Right lobe of liver (tissue), 6 donors: Measurements from ENCODE around the gene HEATR5B. TPM values are rescaled to one million over a fixed set of nuclear protein-coding genes. Genes with fewer than 3 reads are reported as not detected.
A peak's percentile ranks its signal among the peaks of the same experiment; 100 is the strongest.

Experiments
- ATAC-seq, 4 donors: fragments of 200-7000 bp; cut with Tn5 transposase; one replicate each; pipeline ENCODE4 v1.9.1; 2020; ENCODE audit warnings: mild to moderate bottlenecking in 4 of 4, moderate library complexity in 4 of 4
- DNase-seq, 3 donors: peaks; one replicate each; pipeline ENCODE4 v3.0.0-alpha.2; 2020
- H3K27ac ChIP-seq, 3 donors: fragments of 200-600 bp; one replicate each; pipeline ENCODE4 v1.8.0; 2022
- H3K27me3 ChIP-seq, 2 donors: fragments of 200-600 bp; one replicate each; pipeline ENCODE4 v1.8.0; 2022
- H3K36me3 ChIP-seq, 4 donors: fragments of 200-600 bp; sonication (generic) in 1 of 4; one replicate each; pipeline versions ENCODE4 v1.5.1 to v1.8.0; 2017 to 2022; ENCODE audit warnings: control low read depth in 1 of 4
- H3K4me1 ChIP-seq, 4 donors: fragments of 200-600 bp; sonication (generic) in 1 of 4; one replicate each; pipeline versions ENCODE4 v1.5.1 to v1.8.0; 2017 to 2022; ENCODE audit warnings: control low read depth in 1 of 4
- H3K4me3 ChIP-seq, 3 donors: fragments of 200-600 bp; one replicate each; pipeline ENCODE4 v1.8.0; 2022
- H3K9me3 ChIP-seq, 4 donors: fragments of 200-600 bp; sonication (generic) in 1 of 4; one replicate each; pipeline versions ENCODE4 v1.5.1 to v1.8.0; 2017 to 2022; ENCODE audit warnings: control low read depth in 1 of 4
- POLR2A ChIP-seq: fragments of 450-650 bp; IDR thresholded peaks from one replicate; pipeline ENCODE4 v1.6.1; 2017; ENCODE audit warnings: antibody characterized with exemption, mild to moderate bottlenecking
- WGBS: methylation state at CpG from one replicate; pipeline ENCODE4 v1.1.6; 2018; ENCODE audit warnings: low coverage, low lambda C conversion rate; ENCODE audit not compliant: insufficient coverage; ENCODE audit errors: missing lambda C conversion rate; 5-methylcytosine and 5-hydroxymethylcytosine counted together
- intact Hi-C, 2 donors: fragments of 100-400 bp; cut with DNase I; formaldehyde crosslinking; loops; one replicate each; pipeline versions ENCODE4 v1.11.2 to v1.14.1; 2022
- total RNA-seq, 6 experiments: library from RNA; depleted of rRNA in 2 of 6; stranded (reverse); fragments of >200 nt in 2 of 6; fragmentation: NEBNext Ultra II Directional in 3 of 6; extraction: Animal tissue kit (Norgen Biotek cat#: 25700) in 3 of 6; gene quantifications; one replicate each; pipeline versions ENCODE4 v1.1.0 to v1.2.4, GENCODE V29; 2016 to 2023
- TF ChIP-seq, protein P1 (sequence below), 4 donors: fragments of 200-600 bp in 3 of 4; fragments of 450-650 bp in 1 of 4; IDR thresholded peaks; one replicate each; pipeline versions ENCODE4 v1.5.1 to v1.8.0; 2016 to 2022; ENCODE audit warnings: antibody characterized with exemption in 4 of 4, mild to moderate bottlenecking in 2 of 4
- donor health status: DM: no; HTN: yes; CAD: no.
- donor health status: DM: no; HTN: no; CAD: no.
- donor health status: DM: no; HTN: no; CAD: no.
- donor health status: DM: no; HTN: yes; CAD: no.
- donor health status: DM: no; HTN: yes; CAD: no.

The HEATR5B gene
- total RNA-seq, 6 experiments from 2014 or later, result 7.7 to 11.7 (median 9.2) TPM

DNA sequence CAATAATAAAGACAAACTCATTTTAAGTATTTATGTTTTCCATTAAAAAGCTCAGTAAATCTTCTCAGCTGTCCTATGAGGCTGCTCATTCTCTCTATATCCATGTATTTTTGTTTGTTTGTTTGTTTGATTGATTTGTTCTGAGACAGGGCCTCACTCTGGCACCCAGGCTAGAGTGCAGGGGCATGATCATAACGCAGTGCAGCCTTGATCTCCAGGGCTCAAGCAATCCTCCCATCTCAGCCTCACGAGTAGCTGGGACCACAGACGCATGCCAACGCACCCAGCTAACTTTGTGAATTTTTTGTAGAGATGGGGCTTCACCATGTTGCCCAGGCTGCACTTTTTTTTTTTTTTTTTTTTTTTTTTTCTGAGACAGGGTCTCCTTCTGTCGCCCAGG lies 123.4 kb downstream of the HEATR5B start:
- Histone ChIP-seq H3K27me3 (no peaks in the 10 kb centered on the region), H3K36me3 (no peaks in the 10 kb centered on the region), H3K9me3 (no peaks in the 10 kb centered on the region), H3K4me1 (peaks cover 0 to 18% (median 4%) of the 10 kb centered on the region in 4 donors), H3K27ac (no peak overlapping the region), H3K4me3 (no peak overlapping the region)
- intact Hi-C loops, result no loop called here
- DNase-seq, result no peak
- WGBS, result 32% methylated on average over 4 of the region's 5 CpGs
- TF ChIP-seq, protein P1, sequence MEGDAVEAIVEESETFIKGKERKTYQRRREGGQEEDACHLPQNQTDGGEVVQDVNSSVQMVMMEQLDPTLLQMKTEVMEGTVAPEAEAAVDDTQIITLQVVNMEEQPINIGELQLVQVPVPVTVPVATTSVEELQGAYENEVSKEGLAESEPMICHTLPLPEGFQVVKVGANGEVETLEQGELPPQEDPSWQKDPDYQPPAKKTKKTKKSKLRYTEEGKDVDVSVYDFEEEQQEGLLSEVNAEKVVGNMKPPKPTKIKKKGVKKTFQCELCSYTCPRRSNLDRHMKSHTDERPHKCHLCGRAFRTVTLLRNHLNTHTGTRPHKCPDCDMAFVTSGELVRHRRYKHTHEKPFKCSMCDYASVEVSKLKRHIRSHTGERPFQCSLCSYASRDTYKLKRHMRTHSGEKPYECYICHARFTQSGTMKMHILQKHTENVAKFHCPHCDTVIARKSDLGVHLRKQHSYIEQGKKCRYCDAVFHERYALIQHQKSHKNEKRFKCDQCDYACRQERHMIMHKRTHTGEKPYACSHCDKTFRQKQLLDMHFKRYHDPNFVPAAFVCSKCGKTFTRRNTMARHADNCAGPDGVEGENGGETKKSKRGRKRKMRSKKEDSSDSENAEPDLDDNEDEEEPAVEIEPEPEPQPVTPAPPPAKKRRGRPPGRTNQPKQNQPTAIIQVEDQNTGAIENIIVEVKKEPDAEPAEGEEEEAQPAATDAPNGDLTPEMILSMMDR (IDR thresholded peaks at IDR 0.05), result no peak
- no peak for TF ChIP-seq POLR2A
- ATAC-seq, result peak in 3 of 4 donors; percentile 29 to 65 (median 49)

DNA sequence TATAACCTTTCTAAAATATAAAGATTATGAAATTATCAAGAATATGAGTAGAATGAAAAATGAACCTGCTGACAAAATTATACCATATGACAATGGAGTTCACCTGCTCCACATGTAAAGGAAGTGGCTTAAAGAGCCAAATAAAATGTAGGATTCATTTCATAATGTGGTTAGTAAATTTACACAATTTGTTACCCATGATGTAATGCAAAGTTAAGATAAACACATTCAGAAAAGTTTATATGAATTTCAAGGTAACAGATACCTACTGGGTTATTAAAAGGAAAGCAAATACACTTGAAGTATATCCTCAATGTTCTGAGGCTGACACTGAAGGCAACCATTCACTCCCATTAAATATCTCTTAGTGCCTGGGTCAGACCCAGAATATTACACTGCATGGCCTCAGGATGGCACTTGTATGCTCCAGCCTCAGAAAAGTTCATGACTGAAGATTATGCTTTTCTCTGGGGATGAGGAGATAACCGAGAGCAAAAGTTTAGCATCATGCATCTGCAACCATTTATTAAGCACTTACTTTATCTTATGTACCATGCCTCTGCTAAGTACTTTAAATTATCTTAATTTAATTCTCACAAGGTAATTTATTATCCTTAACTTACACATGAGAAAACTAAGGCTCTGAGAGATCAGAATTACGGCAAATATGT lies 124.0 kb downstream of the HEATR5B start:
- Histone ChIP-seq H3K9me3 (no peaks in the 10 kb centered on the region), H3K4me3 (no peak overlapping the region), H3K27me3 (no peaks in the 10 kb centered on the region), H3K36me3 (no peaks in the 10 kb centered on the region), H3K4me1 (peaks cover 0 to 15% (median 3%) of the 10 kb centered on the region in 4 donors), H3K27ac (no peak overlapping the region)
- TF ChIP-seq, protein P1 (IDR thresholded peaks at IDR 0.05), result no peak
- no peak for TF ChIP-seq POLR2A
- DNase-seq (no peak), ATAC-seq (peak in 3 of 4 donors; percentile 16 to 26 (median 24))
- WGBS, result 85% methylated on average over 2 of the region's 2 CpGs
- intact Hi-C loops, result no loop called here

DNA sequence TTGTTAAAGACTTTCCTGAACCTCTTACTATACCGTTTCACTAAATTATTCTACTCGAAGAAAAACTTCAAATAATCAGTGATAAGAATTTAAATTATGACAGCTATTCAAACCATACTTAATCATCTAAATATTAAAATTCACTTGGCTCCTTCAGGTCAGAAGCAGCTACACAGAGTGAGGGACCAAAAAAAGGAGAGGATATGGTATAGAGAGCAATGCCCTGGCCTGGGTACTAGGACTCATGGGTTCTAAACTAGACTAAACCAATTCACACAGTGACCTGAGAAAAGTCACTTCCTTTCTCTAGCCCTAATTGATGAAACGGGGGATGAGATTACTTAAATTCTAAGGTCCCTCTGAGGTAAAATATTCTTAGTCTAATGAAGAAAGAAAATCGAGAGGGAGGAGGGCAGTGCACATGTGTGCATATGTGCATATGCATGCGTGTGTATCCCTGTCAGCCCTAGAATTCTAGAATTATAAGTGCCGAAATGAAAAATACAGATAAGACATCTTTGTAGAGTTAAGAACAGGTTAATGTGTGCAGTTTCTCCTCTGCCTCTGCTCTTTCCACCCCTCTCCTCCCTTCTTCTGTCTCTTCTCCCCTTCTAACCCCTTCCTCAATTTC lies 129.1 kb downstream of the HEATR5B start:
- ATAC-seq, result no peak
- TF ChIP-seq, protein P1 (IDR thresholded peaks at IDR 0.05), result no peak
- TF ChIP-seq POLR2A, result no peak

DNA sequence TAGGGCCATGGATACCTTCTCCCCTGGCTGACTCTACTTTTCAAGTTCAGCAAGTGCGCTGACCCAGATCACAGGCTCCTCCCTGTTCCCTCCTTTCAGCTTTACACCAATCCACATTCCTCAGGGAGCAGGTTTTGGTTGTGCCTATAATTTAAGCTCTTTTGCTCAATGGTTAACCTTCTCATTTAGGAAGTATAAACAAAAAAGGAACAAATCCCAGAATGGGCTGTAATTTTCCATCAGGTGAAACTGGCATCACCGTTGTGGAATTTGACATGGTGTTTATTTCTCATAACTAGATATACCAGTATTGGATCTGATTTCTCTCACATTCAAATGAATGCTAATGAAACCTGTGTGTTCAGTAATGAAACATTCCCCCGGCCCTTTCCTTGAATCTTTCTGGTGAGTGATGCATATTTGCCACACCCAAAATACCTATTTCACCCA lies 131.4 kb downstream of the HEATR5B start:
- Histone ChIP-seq H3K27ac (no peak overlapping the region), H3K4me3 (no peak overlapping the region), H3K4me1 (no peaks in the 10 kb centered on the region), H3K9me3 (no peaks in the 10 kb centered on the region), H3K27me3 (no peaks in the 10 kb centered on the region), H3K36me3 (peaks cover 0 to 1% (median 0%) of the 10 kb centered on the region in 4 donors)
- DNase-seq (no peak), ATAC-seq (no peak)
- TF ChIP-seq, protein P1 (IDR thresholded peaks at IDR 0.05), result no peak
- TF ChIP-seq POLR2A, result no peak
- WGBS, result 91% methylated on average over 3 of the region's 3 CpGs
- intact Hi-C loops, result no loop called here

More for the DNA sequence above, 129.1 kb downstream of the HEATR5B start:
- no peak overlapping the region for H3K4me3 ChIP-seq
- peaks cover 0 to 1% (median 0%) of the 10 kb centered on the region in 4 donors for H3K36me3 ChIP-seq
- WGBS, result 67% methylated on average over 2 of the region's 6 CpGs
- no peak overlapping the region for H3K27ac ChIP-seq
- no peaks in the 10 kb centered on the region for H3K9me3 ChIP-seq
- DNase-seq, result no peak
- no peaks in the 10 kb centered on the region for H3K4me1 ChIP-seq
- no peaks in the 10 kb centered on the region for H3K27me3 ChIP-seq
- intact Hi-C loops, result no loop called here
